Measurements from ENCODE around the gene SLC16A1.

Gene SLC16A1

GRCh38 chr1:112878321-112878720, 77.7 kb downstream of the SLC16A1 start:
- no peak for DNase-seq

GRCh38 chr1:112877750-112878149, 78.2 kb downstream of the SLC16A1 start:
- no peak for DNase-seq

- no peak for DNase-seq
Measured at GRCh38 chr1:112876315-112876714, 79.7 kb downstream of the SLC16A1 start.

GRCh38 chr1:112872551-112872962, 83.4 kb downstream of the SLC16A1 start:
- no peak for DNase-seq

- no peak for DNase-seq
Measured at GRCh38 chr1:112870887-112871646, 84.9 kb downstream of the SLC16A1 start.

- no peak for DNase-seq
Measured at GRCh38 chr1:112869895-112870294, 86.1 kb downstream of the SLC16A1 start.

- DNase-seq: no peak
Measured at GRCh38 chr1:112868191-112868590, 87.8 kb downstream of the SLC16A1 start.

GRCh38 chr1:112866981-112867380, 89.0 kb downstream of the SLC16A1 start:
- no peak for DNase-seq

- DNase-seq: no peak
Measured at GRCh38 chr1:112866151-112866550, 89.8 kb downstream of the SLC16A1 start.

- no peak for DNase-seq
Measured at GRCh38 chr1:112862753-112863426, 93.1 kb downstream of the SLC16A1 start.

All from NCI-H1048 (cell line).